HepG2 (cell line): Measurements from ENCODE around the gene HS3ST5. TPM values are rescaled to one million over a fixed set of nuclear protein-coding genes. Genes with fewer than 3 reads are reported as not detected.

Experiments used
- ATAC-seq: fragments of 200-7000 bp; cut with Tn5 transposase; 3 replicates; pipeline ENCODE4 v1.9.1; 2020; ENCODE audit warnings: mild to moderate bottlenecking, moderate library complexity
- BruUV-seq: library from RNA; stranded (reverse); fragments of 400-500 nt; replicated peaks from 2 replicates; lab custom pipeline; 2021; lab: Mats Ljungman, UMichigan
- CTCF ChIA-PET: fragments of 300-600 bp; formaldehyde crosslinking; extraction: SDS; loops from one replicate; lab custom pipeline; 2021; ENCODE audit warnings: low total read pairs, inconsistent platforms, low intra/inter-chr PET ratio; lab: Yijun Ruan, JAX
- POLR2A ChIA-PET: fragments of 350-600 bp; sonication (Branson Sonifier 250); formaldehyde crosslinking; loops from one replicate; lab custom pipeline; 2020; ENCODE audit warnings: antibody characterized with exemption, inconsistent platforms; lab: Yijun Ruan, JAX
- DNase-seq: peaks from one replicate; pipeline ENCODE4 v3.0.0-alpha.2; 2015; ENCODE audit warnings: low spot score
- FAIRE-seq: peaks from 3 replicates; lab custom pipeline; 2011; peaks lifted over from hg19 to GRCh38; lab: Jason Lieb, UNC
- H2AFZ ChIP-seq: one replicate; pipeline ENCODE4 v1.6.1; 2011; ENCODE audit warnings: low read length, inconsistent platforms
- H3K27ac ChIP-seq: fragments of 300-600 bp; 3 replicates; pipeline ENCODE4 v1.8.0; 2011; ENCODE audit warnings: mixed run types, mild to moderate bottlenecking, mixed read lengths, low read length, inconsistent platforms; ENCODE audit not compliant: insufficient read depth; ENCODE audit errors: extremely low read length
- H3K27me3 ChIP-seq, 2 experiments: fragments of 200-600 bp in 1 of 2; 2 replicates in 1 of 2; 3 replicates in 1 of 2; pipeline versions ENCODE4 v1.6.0 to v1.8.0; 2011; ENCODE audit warnings: low read length in 2 of 2, mild to moderate bottlenecking in 2 of 2, moderate library complexity in 2 of 2, inconsistent platforms in 1 of 2; ENCODE audit not compliant: insufficient read depth in 2 of 2, control insufficient read depth in 1 of 2
- H3K36me3 ChIP-seq, 2 experiments: fragments of 200-600 bp in 1 of 2; replicated peaks in 1 of 2; 2 replicates in 1 of 2; 3 replicates in 1 of 2; pipeline versions ENCODE4 v1.5.1 to v1.8.0; 2011; ENCODE audit warnings: low read length in 2 of 2, inconsistent platforms in 1 of 2; ENCODE audit not compliant: insufficient read depth in 2 of 2, control insufficient read depth in 1 of 2
- H3K4me1 ChIP-seq: 2 replicates; pipeline ENCODE4 v1.5.1; 2012; ENCODE audit warnings: low read length, inconsistent platforms; ENCODE audit not compliant: insufficient read depth
- H3K4me2 ChIP-seq: 2 replicates; pipeline ENCODE4 v1.6.0; 2011; ENCODE audit warnings: low read depth, low read length, inconsistent platforms
- H3K4me3 ChIP-seq, 3 experiments: fragments of 200-600 bp in 1 of 3; sonication (generic), shearing (Covaris generic) in 1 of 3; replicated peaks in 1 of 3; 2 replicates each; pipeline ENCODE4 v1.5.1; 2011 to 2016; ENCODE audit warnings: low read length in 3 of 3, inconsistent platforms in 2 of 3, low read depth in 2 of 3, mild to moderate bottlenecking in 2 of 3, control low read depth in 1 of 3, mixed read lengths in 1 of 3; ENCODE audit not compliant: insufficient read depth in 1 of 3
- H3K79me2 ChIP-seq: one replicate; pipeline ENCODE4 v1.6.1; 2011; ENCODE audit warnings: low read length, inconsistent platforms; ENCODE audit not compliant: insufficient read depth
- H3K9ac ChIP-seq: 2 replicates; pipeline ENCODE4 v1.6.0; 2011; ENCODE audit warnings: mild to moderate bottlenecking, low read depth, low read length, inconsistent platforms; ENCODE audit not compliant: insufficient read depth
- H3K9me3 ChIP-seq: 2 replicates; pipeline ENCODE4 v1.5.1; 2012; ENCODE audit warnings: mild to moderate bottlenecking, low read length
- H4K20me1 ChIP-seq: 2 replicates; pipeline ENCODE4 v1.6.0; 2011; ENCODE audit warnings: inconsistent platforms, mild to moderate bottlenecking, low read length, moderate library complexity; ENCODE audit not compliant: insufficient read depth
- BATF2 ChIP-seq: sonication (generic); formaldehyde crosslinking; IDR thresholded peaks from 2 replicates; pipeline ENCODE4 v1.8.0; 2022; ENCODE audit warnings: mild to moderate bottlenecking, missing genetic modification reagents, moderate library complexity
- BCL3 ChIP-seq: sonication (generic); formaldehyde crosslinking; IDR thresholded peaks from 2 replicates; pipeline ENCODE4 v1.5.1; 2020; ENCODE audit warnings: mild to moderate bottlenecking, missing genetic modification reagents, moderate library complexity
- BORCS8-MEF2B ChIP-seq: sonication (generic); formaldehyde crosslinking; IDR thresholded peaks from 2 replicates; pipeline ENCODE4 v1.8.0; 2022; ENCODE audit warnings: mild to moderate bottlenecking, missing genetic modification reagents
- CBFB ChIP-seq: sonication (generic); formaldehyde crosslinking; IDR thresholded peaks from 2 replicates; pipeline ENCODE4 v1.4.0; 2020; ENCODE audit warnings: missing genetic modification reagents
- DBP ChIP-seq: sonication (generic); formaldehyde crosslinking; IDR thresholded peaks from 2 replicates; pipeline ENCODE4 v1.4.0; 2020; ENCODE audit warnings: missing genetic modification reagents; ENCODE audit errors: not compliant biosample characterization
- E2F1 ChIP-seq: sonication (generic); formaldehyde crosslinking; IDR thresholded peaks from 2 replicates; pipeline ENCODE4 v1.5.0; 2020; ENCODE audit warnings: missing genetic modification reagents
- FOSL1 ChIP-seq: sonication (generic); formaldehyde crosslinking; IDR thresholded peaks from 2 replicates; pipeline ENCODE4 v1.9.0; 2021; ENCODE audit warnings: missing genetic modification reagents, borderline replicate concordance
- HDAC6 ChIP-seq: fragments of 200-600 bp; sonication (generic); IDR thresholded peaks from 2 replicates; pipeline ENCODE4 v1.7.0; 2017; ENCODE audit warnings: mild to moderate bottlenecking, antibody characterized with exemption, low read length, low read depth
- NCOA5 ChIP-seq: sonication (generic); formaldehyde crosslinking; IDR thresholded peaks from 2 replicates; pipeline ENCODE4 v1.4.0; 2020; ENCODE audit warnings: missing genetic modification reagents
- NFKBIZ ChIP-seq: IDR thresholded peaks from 2 replicates; pipeline ENCODE4 v1.6.1; 2018; ENCODE audit warnings: missing genetic modification reagents, missing compliant biosample characterization
- POGZ ChIP-seq: sonication (generic); formaldehyde crosslinking; IDR thresholded peaks from 2 replicates; pipeline ENCODE4 v1.4.0; 2020; ENCODE audit warnings: mild to moderate bottlenecking, missing genetic modification reagents
- RARG ChIP-seq: sonication (generic); formaldehyde crosslinking; IDR thresholded peaks from 2 replicates; pipeline ENCODE4 v1.4.0; 2020; ENCODE audit warnings: low read depth, mild to moderate bottlenecking, missing genetic modification reagents
- RFXANK ChIP-seq: IDR thresholded peaks from 2 replicates; pipeline ENCODE4 v1.6.1; 2016
- TBL1XR1 ChIP-seq: fragments of 150-350 bp; IDR thresholded peaks from 2 replicates; pipeline ENCODE4 v1.6.1; 2014; ENCODE audit warnings: borderline replicate concordance, low read length; ENCODE audit not compliant: partially characterized antibody
- ZFY ChIP-seq: sonication (generic); formaldehyde crosslinking; IDR thresholded peaks from 2 replicates; pipeline ENCODE4 v1.4.0; 2020; ENCODE audit warnings: missing genetic modification reagents
- ZNF224 ChIP-seq: sonication (generic); formaldehyde crosslinking; IDR thresholded peaks from 2 replicates; pipeline ENCODE4 v1.5.0; 2020; ENCODE audit warnings: mild to moderate bottlenecking, missing genetic modification reagents
- ZNF234 ChIP-seq: sonication (generic); formaldehyde crosslinking; conservative IDR thresholded peaks from 2 replicates; pipeline ENCODE4 v1.5.1; 2020; ENCODE audit warnings: mild to moderate bottlenecking, missing genetic modification reagents
- WGBS: methylation state at CpG from one replicate; pipeline ENCODE4 v1.1.6; 2017; ENCODE audit warnings: low lambda C conversion rate; 5-methylcytosine and 5-hydroxymethylcytosine counted together
- in situ Hi-C: cut with HindIII; loops from 2 replicates; pipeline ENCODE4 v1.10.0; 2017; ENCODE audit warnings: low pct_unique_long_range_greater_than_20kb; ENCODE audit not compliant: extremely low pct_ligation_motif_present
- intact Hi-C: fragments of 100-400 bp; cut with micrococcal nuclease; formaldehyde crosslinking; loops from one replicate; pipeline ENCODE4 v1.10.0; 2022; ENCODE audit not compliant: unreplicated experiment
- polyA plus RNA-seq, 8 experiments: library from polyadenylated mRNA; depleted of rRNA in 3 of 8; stranded (reverse) in 7 of 8; unstranded in 1 of 8; fragments of >200 nt; fragmentation: Illumina TruSeq in 4 of 8; extraction: Trizol in 4 of 8; gene quantifications; 2 replicates each; pipeline versions ENCODE4 v1.2.1 to v1.2.3, GENCODE V29; 2011 to 2016; ENCODE audit warnings: low read depth in 4 of 8, missing spikeins in 1 of 8, mixed read lengths in 1 of 8; ENCODE audit not compliant: insufficient read depth in 1 of 8
- total RNA-seq, 5 experiments: library from RNA; depleted of rRNA; stranded (reverse); fragments of >200 nt; fragmentation: Illumina TruSeq; extraction: Trizol; gene quantifications; 2 replicates each; pipeline ENCODE4 v1.2.3, GENCODE V29; 2016; ENCODE audit warnings: low read depth in 1 of 5

The HS3ST5 gene
- total and polyA plus RNA-seq, 2 of the 13 experiments (the other 11 are each of a cell fraction or from before 2014, with no cell fraction given): 1.1 to 1.6 TPM

- no peak for DNase-seq
- H3K4me3 ChIP-seq: no peak overlapping the region
- no peaks in the 10 kb centered on the region for H3K36me3 ChIP-seq
- POLR2A ChIA-PET: no interaction called here
- intact Hi-C loops (no loop called here), in situ Hi-C loops (no loop called here)
- peaks cover 6% of the 10 kb centered on the region; the same call in 1 of the 2 replicates for H3K4me1 ChIP-seq
- no peaks in the 10 kb centered on the region for H3K79me2 ChIP-seq
- 52% methylated on average over 1 of the region's 1 CpG for WGBS
- H3K9me3 ChIP-seq: no peaks in the 10 kb centered on the region
- H3K9ac ChIP-seq: no peak overlapping the region
- no peak overlapping the region for H3K4me2 ChIP-seq
- no peak for FAIRE-seq
- H4K20me1 ChIP-seq: no peaks in the 10 kb centered on the region
- ATAC-seq: no peak
- no peaks in the 10 kb centered on the region for H3K27me3 ChIP-seq
- no TSS peak for BruUV-seq
- H3K27ac ChIP-seq: no peak overlapping the region
- TF ChIP-seq BCL3 (CRISPR knock-in tag) (no peak), CBFB (CRISPR knock-in tag) (no peak), RFXANK (no peak), ZNF234 (no peak)
- TF ChIP-seq, all 625 proteins: peak for 0
- H2AFZ ChIP-seq: no peak overlapping the region
- CTCF ChIA-PET: no interaction called here
Measured at GRCh38 chr6:114361036-114361435, 18.2 kb upstream of the HS3ST5 start.

GRCh38 chr6:114355300-114355699 lies 12.5 kb upstream of the HS3ST5 start:
- no TSS peak for BruUV-seq
- Histone ChIP-seq H3K9me3 (no peaks in the 10 kb centered on the region), H3K27me3 (no peaks in the 10 kb centered on the region), H3K36me3 (no peaks in the 10 kb centered on the region), H3K4me3 (no peak overlapping the region), H4K20me1 (no peaks in the 10 kb centered on the region), H3K4me2 (no peak overlapping the region), H3K27ac (no peak overlapping the region), H2AFZ (no peak overlapping the region), H3K4me1 (no peaks in the 10 kb centered on the region), H3K79me2 (no peaks in the 10 kb centered on the region), H3K9ac (no peak overlapping the region)
- in situ Hi-C loops (no loop called here), intact Hi-C loops (no loop called here)
- ATAC-seq (no peak), FAIRE-seq (no peak), DNase-seq (no peak)
- ChIA-PET CTCF (no interaction called here), POLR2A (no interaction called here)
- no peak for TF ChIP-seq DBP (CRISPR knock-in tag)
- no peak for TF ChIP-seq ZFY (CRISPR knock-in tag)
- no peak for TF ChIP-seq HDAC6
- no peak for TF ChIP-seq E2F1
- no peak for TF ChIP-seq NFKBIZ (CRISPR knock-in tag)
- no peak for TF ChIP-seq NCOA5 (CRISPR knock-in tag)
- no peak for TF ChIP-seq BATF2 (CRISPR knock-in tag)
- TF ChIP-seq BORCS8-MEF2B (CRISPR knock-in tag): no peak
- TF ChIP-seq RARG (CRISPR knock-in tag): no peak
- no peak for TF ChIP-seq TBL1XR1
- no peak for TF ChIP-seq ZNF224 (CRISPR knock-in tag)
- no peak for TF ChIP-seq POGZ
- TF ChIP-seq FOSL1 (CRISPR knock-in tag): no peak
